Smooth muscle cell (in vitro differentiated cells): ENCODE results near the gene OGFOD1. TPM values are rescaled to one million over a fixed set of nuclear protein-coding genes. Genes with fewer than 3 reads are reported as not detected.

Experiments
- DNase-seq: peaks from one replicate; lab custom pipeline; 2025; ENCODE audit not compliant: unreplicated experiment; lab: John Stamatoyannopoulos, UW
- H2AFZ ChIP-seq: fragments of 200-600 bp; sonication (generic); 2 replicates; pipeline ENCODE4 v1.6.0; 2016; ENCODE audit warnings: antibody characterized with exemption, low read depth, mild to moderate bottlenecking
- H3F3A ChIP-seq: fragments of 200-600 bp; sonication (generic); 2 replicates; pipeline ENCODE4 v1.6.0; 2017; ENCODE audit warnings: antibody characterized with exemption, low read depth
- H3K27ac ChIP-seq: fragments of 200-600 bp; sonication (generic); 2 replicates; pipeline ENCODE4 v1.5.1; 2016; ENCODE audit warnings: low read depth, mild to moderate bottlenecking
- H3K27me3 ChIP-seq: fragments of 200-600 bp; sonication (generic); 2 replicates; pipeline ENCODE4 v1.6.1; 2016; ENCODE audit warnings: low read depth, mild to moderate bottlenecking
- H3K36me3 ChIP-seq: fragments of 200-600 bp; sonication (generic); 2 replicates; pipeline ENCODE4 v1.5.1; 2016; ENCODE audit warnings: low read depth
- H3K4me1 ChIP-seq: fragments of 200-600 bp; sonication (generic); 2 replicates; pipeline ENCODE4 v1.5.1; 2016; ENCODE audit warnings: low read depth
- H3K4me2 ChIP-seq: fragments of 200-600 bp; sonication (generic); 2 replicates; pipeline ENCODE4 v1.6.0; 2016; ENCODE audit warnings: mild to moderate bottlenecking
- H3K4me3 ChIP-seq: fragments of 200-600 bp; sonication (generic); 2 replicates; pipeline ENCODE4 v1.5.1; 2016; ENCODE audit warnings: mild to moderate bottlenecking
- H3K79me2 ChIP-seq: fragments of 200-600 bp; sonication (generic); 2 replicates; pipeline ENCODE4 v1.6.0; 2016; ENCODE audit warnings: low read depth, mild to moderate bottlenecking
- H3K9ac ChIP-seq: fragments of 200-600 bp; sonication (generic); 2 replicates; pipeline ENCODE4 v1.6.0; 2016; ENCODE audit warnings: low read depth
- H3K9me3 ChIP-seq: fragments of 200-600 bp; sonication (generic); replicated peaks from 2 replicates; pipeline ENCODE4 v1.5.1; 2016; ENCODE audit warnings: low read depth
- H4K20me1 ChIP-seq: fragments of 200-600 bp; sonication (generic); 2 replicates; pipeline ENCODE4 v1.6.0; 2016; ENCODE audit warnings: low read depth
- CTCF ChIP-seq: fragments of 200-600 bp; sonication (generic); IDR thresholded peaks from 2 replicates; pipeline ENCODE4 v1.5.1; 2017; ENCODE audit warnings: borderline replicate concordance, mild to moderate bottlenecking, antibody characterized with exemption; ENCODE audit not compliant: insufficient read depth, poor library complexity, severe bottlenecking
- WGBS: methylation state at CpG from one replicate; pipeline ENCODE4 v1.1.7; 2016; ENCODE audit warnings: low lambda C conversion rate; 5-methylcytosine and 5-hydroxymethylcytosine counted together
- polyA plus RNA-seq: library from polyadenylated mRNA; unstranded; fragments of >200 nt; fragmentation: Nextera tagmentation; extraction: Ambion mirVana; gene quantifications from 2 replicates; pipeline ENCODE4 v1.2.1, GENCODE V29; 2016
- total RNA-seq: library from RNA; depleted of rRNA; stranded (reverse); fragments of >200 nt; gene quantifications from 2 replicates; pipeline ENCODE4 v1.2.3, GENCODE V29; 2014

Gene OGFOD1
- total and polyA plus RNA-seq, 2 experiments from 2014 or later = 68.7 to 107 TPM

- H3K27me3 ChIP-seq = no peaks in the 10 kb centered on the region
- no peak for DNase-seq
- WGBS = 70% methylated on average over 3 of the region's 3 CpGs
- no peaks in the 10 kb centered on the region for H3K4me1 ChIP-seq
- no peak overlapping the region for H3K27ac ChIP-seq
- H3K9me3 ChIP-seq = no peaks in the 10 kb centered on the region
- no peak overlapping the region for H3K9ac ChIP-seq
- no peaks in the 10 kb centered on the region for H3K36me3 ChIP-seq
- no peak overlapping the region for H3K4me2 ChIP-seq
- no peak overlapping the region for H3K4me3 ChIP-seq
- no peaks in the 10 kb centered on the region for H3F3A ChIP-seq
- H2AFZ ChIP-seq = no peak overlapping the region
- peak; percentile 60 for TF ChIP-seq CTCF
- H4K20me1 ChIP-seq = peaks cover 54% of the 10 kb centered on the region
- H3K79me2 ChIP-seq = no peaks in the 10 kb centered on the region
Observed at GRCh38 chr16:56513972-56514371, 62.6 kb downstream of the OGFOD1 start.

- Histone ChIP-seq H3F3A (no peaks in the 10 kb centered on the region), H3K4me1 (no peaks in the 10 kb centered on the region), H3K36me3 (no peaks in the 10 kb centered on the region), H3K27ac (no peak overlapping the region), H3K9ac (no peak overlapping the region), H3K27me3 (no peaks in the 10 kb centered on the region), H3K4me2 (no peak overlapping the region), H4K20me1 (peaks cover 54% of the 10 kb centered on the region), H2AFZ (no peak overlapping the region), H3K4me3 (no peak overlapping the region), H3K9me3 (no peaks in the 10 kb centered on the region), H3K79me2 (peaks cover 5% of the 10 kb centered on the region)
- no peak for TF ChIP-seq CTCF
- no peak for DNase-seq
- 82% methylated on average over 3 of the region's 3 CpGs for WGBS
Observed at GRCh38 chr16:56514845-56515244, 63.5 kb downstream of the OGFOD1 start.

GRCh38 chr16:56515665-56516064 is 64.3 kb downstream of the OGFOD1 start:
- peaks cover 54% of the 10 kb centered on the region for H4K20me1 ChIP-seq
- H3F3A ChIP-seq = no peaks in the 10 kb centered on the region
- no peaks in the 10 kb centered on the region for H3K36me3 ChIP-seq
- no peak overlapping the region for H3K4me2 ChIP-seq
- 93% methylated on average over 6 of the region's 6 CpGs for WGBS
- H3K79me2 ChIP-seq = peaks cover 5% of the 10 kb centered on the region
- peaks cover 6% of the 10 kb centered on the region for H3K4me1 ChIP-seq
- no peaks in the 10 kb centered on the region for H3K9me3 ChIP-seq
- no peak overlapping the region for H2AFZ ChIP-seq
- H3K9ac ChIP-seq = no peak overlapping the region
- no peak for DNase-seq
- no peaks in the 10 kb centered on the region for H3K27me3 ChIP-seq
- no peak for TF ChIP-seq CTCF
- H3K4me3 ChIP-seq = no peak overlapping the region
- H3K27ac ChIP-seq = no peak overlapping the region

GRCh38 chr16:56517206-56517605 is 65.9 kb downstream of the OGFOD1 start:
- Histone ChIP-seq H3K27ac (no peak overlapping the region), H4K20me1 (peaks cover 48% of the 10 kb centered on the region), H3K4me2 (no peak overlapping the region), H3F3A (no peaks in the 10 kb centered on the region), H3K4me3 (no peak overlapping the region), H3K27me3 (no peaks in the 10 kb centered on the region), H3K9ac (no peak overlapping the region), H3K79me2 (peaks cover 5% of the 10 kb centered on the region), H3K9me3 (no peaks in the 10 kb centered on the region), H3K4me1 (peaks cover 6% of the 10 kb centered on the region), H3K36me3 (no peaks in the 10 kb centered on the region), H2AFZ (no peak overlapping the region)
- 92% methylated on average over 2 of the region's 2 CpGs for WGBS
- no peak for TF ChIP-seq CTCF
- DNase-seq = no peak
